Testis (tissue), 3 donors: ENCODE measurements around the gene SLC2A4. TPM values are rescaled to one million over a fixed set of nuclear protein-coding genes. Genes with fewer than 3 reads are reported as not detected.

ENCODE experiments used
- DNase-seq: peaks from one replicate; pipeline ENCODE4 v3.0.0-alpha.2; 2019
- H3K27ac ChIP-seq, 2 donors: fragments of 200-600 bp; sonication (generic); one replicate each; pipeline ENCODE4 v1.5.1; 2019
- H3K27me3 ChIP-seq: fragments of 200-600 bp; sonication (generic); one replicate; pipeline ENCODE4 v1.5.1; 2019
- H3K36me3 ChIP-seq: fragments of 200-600 bp; sonication (generic); one replicate; pipeline ENCODE4 v1.5.1; 2017; ENCODE audit warnings: low read depth; ENCODE audit errors: missing control alignments
- H3K4me1 ChIP-seq: fragments of 200-600 bp; sonication (generic); one replicate; pipeline ENCODE4 v1.5.1; 2019
- H3K4me3 ChIP-seq, 2 donors: fragments of 200-600 bp; sonication (generic); one replicate each; pipeline ENCODE4 v1.5.1; 2017 to 2019
- H3K9me3 ChIP-seq: fragments of 200-600 bp; sonication (generic); one replicate; pipeline ENCODE4 v1.5.1; 2017
- CTCF ChIP-seq, 3 experiments: fragments of 450-650 bp in 2 of 3; fragments of 200-600 bp in 1 of 3; sonication (generic) in 1 of 3; IDR thresholded peaks; one replicate each; pipeline ENCODE4 v1.5.1; 2016 to 2019; ENCODE audit warnings: antibody characterized with exemption in 3 of 3, mild to moderate bottlenecking in 2 of 3, moderate library complexity in 1 of 3
- POLR2A ChIP-seq: fragments of 450-650 bp; IDR thresholded peaks from one replicate; pipeline ENCODE4 v1.6.1; 2017; ENCODE audit warnings: antibody characterized with exemption, mild to moderate bottlenecking, moderate library complexity
- WGBS, 2 donors: methylation state at CpG; one replicate each; pipeline ENCODE4 v1.1.5; 2018; 5-methylcytosine and 5-hydroxymethylcytosine counted together
- intact Hi-C: fragments of 100-400 bp; cut with DNase I; formaldehyde crosslinking; loops from one replicate; pipeline ENCODE4 v1.15.1; 2023; ENCODE audit warnings: low total_unique reads
- polyA plus RNA-seq: library from polyadenylated mRNA; stranded (reverse); fragments of 350-450 nt; fragmentation: Illumina TruSeq; extraction: RNeasy Lipid Tissue Mini Kit (QIAGEN cat#74804); gene quantifications from one replicate; pipeline ENCODE4 v1.2.3, GENCODE V29; 2014; ENCODE audit warnings: low read depth, low replicate concordance; ENCODE audit not compliant: insufficient read depth
- total RNA-seq, 2 donors: library from RNA; depleted of rRNA; stranded (reverse); fragments of >200 nt; gene quantifications; one replicate each; pipeline ENCODE4 v1.2.3, GENCODE V29; 2016

SLC2A4 gene
- total and polyA plus RNA-seq, 3 donors from 2014 or later: 4.2 to 6.6 (median 4.7) TPM

GRCh38 chr17:7263801-7264078, 17.8 kb upstream of the SLC2A4 start:
- WGBS, 2 donors: 28 to 53% methylated on average over 4 of the region's 4 CpGs
- Histone ChIP-seq H3K9me3 (no peaks in the 10 kb centered on the region), H3K27ac (no peak overlapping the region), H3K27me3 (no peaks in the 10 kb centered on the region), H3K36me3 (no peaks in the 10 kb centered on the region), H3K4me3 (no peak overlapping the region), H3K4me1 (peaks cover 8% of the 10 kb centered on the region)
- TF ChIP-seq POLR2A (no peak), CTCF (IDR thresholded peaks at IDR 0.05) (no peak)
- intact Hi-C loops: no loop called here
- no peak for DNase-seq

GRCh38 chr17:7266784-7267183, 14.7 kb upstream of the SLC2A4 start:
- intact Hi-C loops: no loop called here
- no peaks in the 10 kb centered on the region for H3K36me3 ChIP-seq
- no peaks in the 10 kb centered on the region for H3K9me3 ChIP-seq
- H3K4me1 ChIP-seq: no peaks in the 10 kb centered on the region
- no peak overlapping the region for H3K27ac ChIP-seq
- H3K27me3 ChIP-seq: no peaks in the 10 kb centered on the region
- TF ChIP-seq CTCF (IDR thresholded peaks at IDR 0.05) (no peak), POLR2A (no peak)
- no peak for DNase-seq
- WGBS, 2 donors: 43 to 83% methylated on average over 1 of the region's 1 CpG
- H3K4me3 ChIP-seq: no peak overlapping the region

- TF ChIP-seq POLR2A (no peak), CTCF (IDR thresholded peaks at IDR 0.05) (no peak)
- Histone ChIP-seq H3K9me3 (no peaks in the 10 kb centered on the region), H3K27ac (no peak overlapping the region), H3K36me3 (no peaks in the 10 kb centered on the region), H3K27me3 (no peaks in the 10 kb centered on the region), H3K4me3 (no peak overlapping the region), H3K4me1 (peaks cover 12% of the 10 kb centered on the region)
- intact Hi-C loops: no loop called here
- DNase-seq: no peak
- 88 to 89% methylated on average over 8 of the region's 8 CpGs for WGBS, 2 donors
These were observed 2.1 kb upstream of the SLC2A4 start for GRCh38 chr17:7279448-7279847.

- Histone ChIP-seq H3K27me3 (no peaks in the 10 kb centered on the region), H3K27ac (peak overlapping the region; percentile 82 to 83), H3K4me3 (peak overlapping the region; percentile 49 to 60), H3K4me1 (peaks cover 12% of the 10 kb centered on the region), H3K9me3 (no peaks in the 10 kb centered on the region), H3K36me3 (no peaks in the 10 kb centered on the region)
- intact Hi-C loops: no loop called here
- TF ChIP-seq POLR2A: no peak
- TF ChIP-seq CTCF (IDR thresholded peaks at IDR 0.05): peak; percentile 76 to 98 (median 82)
- 0 to 1% methylated on average over 20 to 29 of the region's 29 CpGs for WGBS, 2 donors
- peak; percentile 89 for DNase-seq
These were observed 922 bp upstream of the SLC2A4 start for GRCh38 chr17:7280519-7281073.

- Histone ChIP-seq H3K4me3 (peak overlapping the region; percentile 49 to 60), H3K36me3 (no peaks in the 10 kb centered on the region), H3K4me1 (peaks cover 12% of the 10 kb centered on the region), H3K27me3 (no peaks in the 10 kb centered on the region), H3K27ac (peak overlapping the region; percentile 82 to 83), H3K9me3 (no peaks in the 10 kb centered on the region)
- no peak for TF ChIP-seq POLR2A
- no peak for TF ChIP-seq CTCF (IDR thresholded peaks at IDR 0.05)
- intact Hi-C loops: no loop called here
- WGBS, 2 donors: 5 to 6% methylated on average over 24 to 37 of the region's 43 CpGs
- DNase-seq: no peak
These were observed 634 bp downstream of the SLC2A4 start for GRCh38 chr17:7281953-7282751.
